ENCODE measurements around the gene JDP2.
"Not testable (repeated sequence)": the region's sequence is repeated elsewhere in the genome, so short reads cannot be mapped to it uniquely, and the experiment has no call there.

JDP2 gene

DNA sequence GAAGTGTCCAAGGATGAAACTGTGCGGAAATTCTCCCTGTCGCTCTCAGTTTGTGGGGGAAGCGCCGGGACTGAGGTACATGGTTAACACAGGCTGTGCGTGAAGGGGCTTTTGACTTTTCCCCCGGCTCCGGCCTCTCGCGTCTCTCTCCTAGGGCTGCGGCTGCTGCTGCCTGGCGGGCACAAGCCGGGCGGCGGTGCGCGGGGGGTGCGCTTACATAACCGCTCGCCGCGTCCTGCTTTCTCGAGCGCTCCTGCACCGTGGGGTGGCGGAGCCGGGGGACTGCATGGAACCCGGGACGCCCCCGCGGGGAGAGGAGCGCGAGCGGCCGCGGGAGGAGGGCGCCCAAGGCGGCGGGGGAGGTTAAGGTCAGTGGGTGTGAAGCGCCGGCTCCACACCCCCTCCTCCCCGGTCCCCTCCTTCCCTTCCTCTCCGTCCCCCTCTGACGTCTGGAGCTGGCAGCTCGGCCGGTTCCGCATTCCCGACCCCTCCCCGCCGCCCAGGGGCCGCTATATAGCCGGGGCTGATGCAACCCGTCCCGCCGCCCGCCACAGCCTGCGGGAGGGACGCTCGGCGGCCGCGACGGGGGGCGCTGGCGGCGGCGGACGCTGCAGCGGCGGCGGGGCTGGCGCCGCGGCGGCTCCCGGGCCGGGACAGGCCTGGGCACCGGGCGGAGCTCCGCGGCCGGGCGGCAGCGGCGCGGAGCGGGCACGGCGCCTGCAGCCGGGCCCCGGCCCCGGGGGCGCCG, at the start of gene JDP2:
TSS of gene JDP2 (plus strand) at position 541 of the 748 bp plus-strand sequence. CDS start 9,899 bp downstream, outside the sequence.
- peak in 1 of 2 donors; percentile 13 for DNase-seq (ENCODE audit: low read depth in 2 of 2)

DNA sequence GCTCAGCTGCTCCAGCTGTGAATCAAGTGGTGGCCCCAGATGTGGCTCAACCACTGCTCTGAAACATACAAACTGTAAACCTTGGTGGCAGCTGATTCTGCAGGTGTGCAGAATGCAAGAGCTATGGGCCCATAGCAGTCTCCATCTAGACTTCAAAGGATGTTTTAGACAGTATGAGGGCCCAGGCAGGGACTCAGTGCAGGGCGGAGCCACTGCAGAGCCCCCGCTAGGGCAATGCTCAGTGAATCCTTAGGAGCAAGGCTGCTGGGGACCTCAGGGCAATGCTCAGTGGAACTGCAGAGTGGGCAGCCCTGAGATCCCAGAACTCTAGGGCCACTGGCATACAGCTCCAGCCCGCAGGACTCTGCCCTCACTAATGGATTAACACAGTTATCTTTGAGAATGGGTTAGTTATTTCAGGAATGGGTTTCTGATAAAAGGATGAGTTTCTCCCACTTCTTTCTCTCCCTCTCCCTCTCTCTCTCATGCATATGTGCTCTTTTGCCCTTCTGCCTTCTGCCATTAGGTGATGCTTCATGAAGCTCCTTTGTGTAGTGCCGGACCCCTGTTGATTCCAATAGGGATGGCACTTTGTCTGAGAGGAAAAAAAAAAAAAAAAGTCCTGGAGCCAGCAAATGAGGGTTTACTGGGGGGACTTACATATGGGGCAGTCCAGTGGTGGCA, 48.4 kb upstream of the JDP2 start:
- no peak for DNase-seq (ENCODE audit: low read depth in 2 of 2)

GRCh38 chr14:75379930-75380270, 47.9 kb upstream of the JDP2 start:
- DNase-seq (ENCODE audit: low read depth in 2 of 2), result no peak

GRCh38 chr14:75380656-75381055, 47.2 kb upstream of the JDP2 start:
- no peak for DNase-seq (ENCODE audit: low read depth in 2 of 2)

DNA sequence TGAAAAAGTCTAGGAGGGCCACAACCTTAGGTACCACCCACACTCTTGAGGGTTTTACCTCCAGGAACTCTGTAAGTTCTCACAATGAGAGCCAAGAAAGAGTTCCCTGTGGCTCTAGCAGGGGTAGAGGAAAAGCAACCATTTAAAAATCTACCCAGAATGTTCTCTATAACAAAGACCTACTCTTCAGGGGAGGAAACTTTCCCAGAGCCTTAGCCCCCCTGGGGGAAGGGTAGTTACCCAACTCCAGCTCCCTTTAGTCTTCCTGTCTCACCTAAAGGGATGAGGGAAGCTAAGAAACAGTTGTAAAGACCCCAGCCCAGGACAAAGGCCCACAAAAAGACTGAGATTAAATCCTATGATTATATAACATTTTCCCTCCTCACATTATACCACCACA, 46.2 kb upstream of the JDP2 start:
- DNase-seq (ENCODE audit: low read depth in 2 of 2), result no peak

DNA sequence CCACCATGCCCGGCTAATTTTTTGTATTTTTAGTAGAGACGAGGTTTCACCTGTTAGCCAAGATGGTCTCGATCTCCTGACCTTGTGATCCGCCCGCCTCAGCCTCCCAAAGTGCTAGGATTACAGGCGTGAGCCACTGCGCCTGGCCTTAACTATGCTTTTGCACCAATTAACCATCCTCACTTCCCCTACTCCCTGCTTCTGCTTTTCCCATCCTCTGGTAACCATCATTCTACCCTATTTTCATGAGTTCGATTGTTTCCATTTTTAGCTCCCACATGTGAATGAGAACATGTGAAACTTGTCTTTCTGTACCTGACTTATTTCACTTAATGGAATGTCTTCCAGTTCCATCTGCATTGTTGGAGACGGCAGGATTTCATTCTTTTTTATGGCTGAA, 44.6 kb upstream of the JDP2 start:
- DNase-seq (ENCODE audit: low read depth in 2 of 2), result not testable (repeated sequence)

- DNase-seq (ENCODE audit: low read depth in 2 of 2), result no peak
Observed at GRCh38 chr14:75383721-75384120, 44.1 kb upstream of the JDP2 start.

DNA sequence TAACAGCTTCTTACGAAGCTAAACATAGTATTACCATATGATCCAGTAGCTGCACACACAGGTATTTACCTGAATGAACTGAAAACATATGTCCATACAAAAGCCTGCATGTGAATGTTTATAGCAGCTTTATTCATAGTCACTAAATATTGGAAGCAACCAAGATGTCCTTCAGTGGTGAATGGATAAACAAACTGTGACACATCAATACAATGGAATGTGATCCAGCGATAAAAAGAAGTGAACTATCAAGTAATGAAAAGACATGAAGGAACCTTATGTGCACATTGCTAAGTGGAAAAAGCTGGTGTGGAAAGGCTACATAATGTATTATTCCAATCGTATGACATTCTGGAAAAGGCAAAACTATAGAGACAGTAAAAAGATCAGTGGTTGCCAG, 38.1 kb upstream of the JDP2 start:
- DNase-seq (ENCODE audit: low read depth in 2 of 2), result no peak

GRCh38 chr14:75390183-75390582, 37.6 kb upstream of the JDP2 start:
- no peak for DNase-seq (ENCODE audit: low read depth in 2 of 2)

- DNase-seq (ENCODE audit: low read depth in 2 of 2), result no peak
Observed at GRCh38 chr14:75391953-75392352, 35.9 kb upstream of the JDP2 start.

DNA sequence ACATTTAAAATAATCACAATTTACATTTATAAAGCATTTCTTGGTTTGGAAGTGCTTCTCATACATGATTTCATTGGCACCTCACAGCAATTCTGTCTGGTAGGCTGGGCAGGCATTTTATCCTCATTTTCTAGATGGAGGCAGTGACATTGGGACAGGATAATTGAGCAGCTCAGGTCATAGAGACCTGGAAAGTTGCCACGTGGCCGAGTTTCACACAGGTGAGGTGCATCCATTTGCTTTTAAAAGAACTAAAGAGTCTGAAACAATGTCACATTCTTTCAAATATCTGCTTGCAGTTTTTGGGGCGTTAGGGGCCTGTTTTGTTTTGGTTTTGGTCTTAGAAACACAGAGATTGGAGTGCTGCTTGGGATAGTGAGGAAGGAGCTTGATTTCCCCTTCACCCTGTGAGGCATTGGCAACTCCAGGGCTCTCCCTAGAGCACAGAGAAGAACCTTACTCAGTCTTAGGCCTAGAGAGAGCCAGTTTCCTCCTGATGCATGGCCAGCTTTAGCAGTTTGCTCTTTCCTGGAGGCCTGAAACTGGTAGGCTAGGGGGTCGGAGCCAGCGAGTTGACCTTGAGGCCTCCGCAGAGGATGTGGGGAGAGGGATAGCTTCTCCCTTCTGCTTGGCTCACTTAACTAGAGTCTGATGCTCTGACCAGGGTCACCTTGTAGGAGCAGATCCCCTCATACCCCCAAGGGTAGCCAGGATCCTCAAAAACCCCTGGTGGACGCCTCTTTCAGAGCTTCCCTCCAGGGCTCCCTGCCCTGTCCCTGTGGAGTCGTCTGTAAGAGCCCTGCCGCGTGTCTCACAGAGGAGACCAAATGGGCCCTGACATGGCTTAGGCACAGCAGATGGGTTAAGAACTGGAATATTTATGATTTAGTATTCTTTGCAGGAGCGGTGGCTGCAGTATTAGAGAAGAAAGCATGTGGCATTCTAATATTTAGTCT, 34.9 kb upstream of the JDP2 start:
- no peak for DNase-seq (ENCODE audit: low read depth in 2 of 2)

DNA sequence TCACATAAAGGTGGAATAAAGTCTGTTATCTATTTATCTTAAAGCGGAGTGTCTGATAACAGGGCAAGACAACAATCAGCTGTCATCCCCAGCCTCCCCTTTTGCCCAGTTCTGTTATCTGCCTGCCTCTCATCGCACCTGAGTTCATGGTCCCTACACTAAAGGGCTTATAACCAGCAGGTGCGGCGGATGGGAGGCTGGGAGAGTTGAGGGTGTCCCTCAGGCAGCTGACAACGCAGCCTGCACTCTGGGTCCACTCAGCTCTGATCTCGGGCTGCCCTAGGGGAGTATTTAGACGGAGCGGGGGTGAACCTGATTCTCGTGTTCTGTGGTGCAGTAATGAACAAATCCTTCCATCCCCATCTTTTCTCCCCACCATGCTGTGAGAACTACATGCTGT, 34.0 kb upstream of the JDP2 start:
- no peak for DNase-seq (ENCODE audit: low read depth in 2 of 2)

GRCh38 chr14:75395862-75396261, 32.0 kb upstream of the JDP2 start:
- DNase-seq (ENCODE audit: low read depth in 2 of 2), result no peak

DNA sequence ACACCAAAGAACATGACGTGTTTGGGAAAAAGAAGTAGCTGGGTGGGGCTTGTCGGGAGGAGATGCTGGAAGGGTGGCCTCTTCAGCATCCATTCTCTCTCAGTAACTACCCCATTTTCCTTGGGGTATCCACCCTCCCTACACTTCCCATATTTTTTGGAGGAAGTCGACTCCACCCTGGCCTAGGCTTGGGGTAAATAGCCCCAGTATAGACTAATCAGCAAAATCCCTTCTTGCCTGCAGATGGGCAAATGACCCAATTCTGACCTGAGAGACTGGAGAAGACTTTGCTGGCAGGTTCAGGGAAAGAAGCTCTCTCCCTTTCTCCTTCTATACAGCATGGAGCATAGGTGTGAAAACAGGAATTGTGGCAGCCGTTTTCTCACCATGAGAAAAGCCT, 28.5 kb upstream of the JDP2 start:
- no peak for DNase-seq (ENCODE audit: low read depth in 2 of 2)

GRCh38 chr14:75399843-75400775, 27.7 kb upstream of the JDP2 start:
- no peak for DNase-seq (ENCODE audit: low read depth in 2 of 2)

- DNase-seq (ENCODE audit: low read depth in 2 of 2), result no peak
Observed at GRCh38 chr14:75401361-75401760, 26.5 kb upstream of the JDP2 start.

DNA sequence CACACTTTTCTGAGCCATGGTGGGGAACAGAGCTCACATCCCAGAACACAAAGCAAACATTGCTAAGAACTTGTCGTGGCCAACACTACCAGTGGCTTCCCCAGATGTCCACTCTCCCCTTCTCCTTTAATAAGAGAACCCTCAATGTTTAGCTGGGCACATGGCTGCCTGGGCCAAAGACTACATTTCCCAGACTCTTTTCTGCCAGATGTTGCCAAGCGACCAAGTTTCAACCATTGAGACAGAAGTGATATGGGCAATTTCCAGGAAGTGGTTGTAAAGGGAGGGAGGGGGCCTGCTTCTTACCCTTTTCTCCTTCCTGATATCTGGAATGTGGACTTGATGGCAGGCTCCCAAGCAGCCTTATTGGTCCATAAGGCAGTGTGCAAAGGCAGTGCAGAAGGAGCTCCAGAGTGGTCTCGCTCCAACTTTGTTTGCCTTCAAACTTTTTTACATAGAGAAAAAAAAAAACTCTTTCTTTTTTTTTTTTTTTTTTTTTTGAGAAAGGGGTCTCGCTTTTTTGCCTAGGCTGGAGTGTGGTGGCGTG, 24.9 kb upstream of the JDP2 start:
- DNase-seq (ENCODE audit: low read depth in 2 of 2), result no peak

DNA sequence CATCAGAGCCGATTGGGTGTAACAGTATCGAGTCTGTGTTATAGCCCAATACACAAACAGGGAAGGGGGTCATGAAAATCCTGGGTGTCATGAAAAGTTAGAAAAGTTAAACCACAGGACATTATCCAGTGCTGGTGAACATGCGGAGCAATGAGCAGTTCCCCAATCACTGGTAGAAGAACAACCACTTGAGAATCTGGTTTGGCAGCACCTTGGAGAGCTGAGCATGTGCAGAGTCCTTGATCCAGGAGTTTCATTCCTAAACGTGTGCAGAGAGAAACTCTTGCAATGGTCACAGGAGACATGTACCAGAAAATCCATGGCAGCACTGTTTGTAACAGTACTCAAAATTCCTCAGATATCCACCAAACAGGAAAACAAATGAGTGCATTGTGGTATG, 23.0 kb upstream of the JDP2 start:
- no peak for DNase-seq (ENCODE audit: low read depth in 2 of 2)

GRCh38 chr14:75406102-75406501, 21.7 kb upstream of the JDP2 start:
- no peak for DNase-seq (ENCODE audit: low read depth in 2 of 2)

- DNase-seq (ENCODE audit: low read depth in 2 of 2), result no peak
Observed at GRCh38 chr14:75406856-75407255, 21.0 kb upstream of the JDP2 start.
